ENCODE results near the gene JAKMIP3. TPM values are rescaled to one million over a fixed set of nuclear protein-coding genes. Genes with fewer than 3 reads are reported as not detected.

JAKMIP3 gene
- total and polyA plus RNA-seq, 9 of the 15 experiments (the other 6 are each of a cell fraction or from before 2014, with no cell fraction given) = 0.04 TPM; not detected in 8

- DNase-seq (ENCODE audit: extremely low read depth in 1 of 4, low spot score in 3 of 4) (no peak), FAIRE-seq (no peak), ATAC-seq (no peak)
- Histone ChIP-seq H3K4me3 (no peak overlapping the region), H4K20me1 (replicated peaks; ENCODE audit: control insufficient read depth, insufficient read depth, low read length) (0 out of 2 replicates have a peak, but pooled peaks cover 3% of the 10 kb centered on the region), H3K27ac (ENCODE audit: extremely low read depth, low read depth, low read length) (no peak overlapping the region), H3K9me1 (ENCODE audit: control insufficient read depth, insufficient read depth, low read length) (no peaks in the 10 kb centered on the region), H3K9me3 (replicated peaks; ENCODE audit: control insufficient read depth, insufficient read depth, low read depth, low read length) (no peaks in the 10 kb centered on the region), H3K9ac (ENCODE audit: insufficient read depth in 1 of 2, low read depth in 2 of 2, low read length in 2 of 2) (no peak overlapping the region), H3K4me2 (ENCODE audit: insufficient read depth, low read length) (no peak overlapping the region), H3K79me2 (ENCODE audit: control insufficient read depth, insufficient read depth, low read length) (no peaks in the 10 kb centered on the region), H2AFZ (ENCODE audit: low read depth, low read length) (no peak overlapping the region), H3K36me3 (ENCODE audit: control insufficient read depth, insufficient read depth, low read length) (no peaks in the 10 kb centered on the region), H3K4me1 (replicated peaks in 1 of 2; ENCODE audit: control insufficient read depth in 2 of 2, insufficient read depth in 2 of 2, low read length in 2 of 2) (no peaks in the 10 kb centered on the region), H3K27me3 (ENCODE audit: control insufficient read depth in 2 of 2, insufficient read depth in 2 of 2, low read length in 2 of 2) (peaks cover 6 to 33% of the 10 kb centered on the region in 2 experiments; a peak in 3 of 5 replicates)
- ChIA-PET POLR2A (no interaction called here), CTCF (ENCODE audit: low intra/inter-chr PET ratio) (no interaction called here)
- 0% methylated on average over 8 of the region's 9 CpGs for WGBS (ENCODE audit: insufficient coverage, low coverage, missing lambda C conversion rate)
- intact Hi-C loops (cut with micrococcal nuclease) = no loop called here
- in situ Hi-C loops (cut with MboI) = no loop called here
- no TSS peak for BruUV-seq (replicated peaks)
- TF ChIP-seq ILK (tag; IDR thresholded peaks at IDR 0.05; ENCODE audit: borderline replicate concordance, low read depth) (no peak), BCOR (IDR thresholded peaks at IDR 0.05) (no peak), ZFP36 (IDR thresholded peaks at IDR 0.05; ENCODE audit: low read depth, low read length, partially characterized antibody) (peak; percentile 81)
Observed at GRCh38 chr10:132094581-132095234, 29.0 kb downstream of the JAKMIP3 start.

GRCh38 chr10:132095403-132096113 lies 29.8 kb downstream of the JAKMIP3 start:
- H3K27ac ChIP-seq (ENCODE audit: extremely low read depth, low read depth, low read length) = no peak overlapping the region
- no peak overlapping the region for H2AFZ ChIP-seq (ENCODE audit: low read depth, low read length)

More at GRCh38 chr10:132095403-132096113, 29.8 kb downstream of the JAKMIP3 start:
- Histone ChIP-seq H3K4me2 (ENCODE audit: insufficient read depth, low read length) (no peak overlapping the region), H3K4me1 (replicated peaks in 1 of 2; ENCODE audit: control insufficient read depth in 2 of 2, insufficient read depth in 2 of 2, low read length in 2 of 2) (no peaks in the 10 kb centered on the region), H3K9ac (ENCODE audit: insufficient read depth in 1 of 2, low read depth in 2 of 2, low read length in 2 of 2) (no peak overlapping the region), H3K36me3 (ENCODE audit: control insufficient read depth, insufficient read depth, low read length) (no peaks in the 10 kb centered on the region), H3K9me3 (replicated peaks; ENCODE audit: control insufficient read depth, insufficient read depth, low read depth, low read length) (no peaks in the 10 kb centered on the region), H3K9me1 (ENCODE audit: control insufficient read depth, insufficient read depth, low read length) (no peaks in the 10 kb centered on the region), H3K79me2 (ENCODE audit: control insufficient read depth, insufficient read depth, low read length) (no peaks in the 10 kb centered on the region), H4K20me1 (replicated peaks; ENCODE audit: control insufficient read depth, insufficient read depth, low read length) (0 out of 2 replicates have a peak, but pooled peaks cover 3% of the 10 kb centered on the region), H3K4me3 (no peak overlapping the region), H3K27me3 (ENCODE audit: control insufficient read depth in 2 of 2, insufficient read depth in 2 of 2, low read length in 2 of 2) (peaks cover 7 to 42% of the 10 kb centered on the region in 2 experiments; a peak in 3 of 5 replicates)
- no peak for FAIRE-seq
- DNase-seq (ENCODE audit: extremely low read depth in 1 of 4, low spot score in 3 of 4) = no peak
- POLR2A ChIA-PET = no interaction called here
- CTCF ChIA-PET (ENCODE audit: low intra/inter-chr PET ratio) = no interaction called here
- WGBS (ENCODE audit: insufficient coverage, low coverage, missing lambda C conversion rate) = 0% methylated on average over 5 of the region's 12 CpGs
- intact Hi-C loops (cut with micrococcal nuclease) (no loop called here), in situ Hi-C loops (cut with MboI) (no loop called here)
- TF ChIP-seq ZNF239 (CRISPR knock-in tag; IDR thresholded peaks at IDR 0.05) (no peak), SFPQ (IDR thresholded peaks at IDR 0.05; ENCODE audit: low read depth, low read length) (no peak), HDAC8 (tag; IDR thresholded peaks at IDR 0.05) (no peak), ZC3H8 (IDR thresholded peaks at IDR 0.05) (no peak)
- BruUV-seq (replicated peaks) = no TSS peak
- ATAC-seq = no peak

Data from K562 (cell line).